ENCODE results near the gene VRK3. TPM values are rescaled to one million over a fixed set of nuclear protein-coding genes. Genes with fewer than 3 reads are reported as not detected.

VRK3 gene
- total and polyA plus RNA-seq, 2 donors: 27.2 to 41.3 TPM

DNA sequence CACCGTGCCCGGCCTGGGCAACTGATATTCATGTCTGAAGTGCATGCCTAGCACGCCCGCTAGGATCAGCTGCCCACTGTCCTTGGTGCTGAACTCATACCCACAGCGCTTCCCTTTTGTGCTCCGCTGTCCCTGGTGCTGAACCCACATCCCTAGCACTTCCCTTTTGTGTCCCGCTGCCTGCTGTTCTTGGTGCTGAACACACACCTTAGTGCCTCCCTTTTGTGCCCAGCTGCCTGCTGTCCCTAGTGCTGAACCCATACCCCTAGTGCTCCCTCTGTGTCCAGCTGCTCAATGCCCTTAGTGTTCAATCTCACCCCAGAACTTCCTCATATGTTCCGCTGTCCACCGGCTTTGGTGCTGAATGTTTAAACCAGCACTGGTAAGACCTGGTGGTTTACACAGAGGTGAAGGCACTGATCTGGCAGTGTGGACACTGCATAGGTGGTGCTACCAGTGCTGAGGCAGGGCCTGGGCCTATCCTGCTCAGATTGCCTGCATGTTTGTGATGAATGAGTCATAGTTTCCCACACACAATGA, 37.9 kb downstream of the VRK3 start:
- H3K4me1 ChIP-seq (ENCODE audit: control insufficient read depth in 2 of 2, insufficient read depth in 2 of 2, low read length in 2 of 2): no peaks in the 10 kb centered on the region
- WGBS: 21% methylated on average over 9 of the region's 9 CpGs
- DNase-seq (ENCODE audit: low read depth in 6 of 9, low spot score in 9 of 9): peak; percentile 82 to 97 (median 96)
- H3K36me3 ChIP-seq (ENCODE audit: control insufficient read depth in 2 of 2, insufficient read depth in 2 of 2, low read length in 1 of 2): peaks cover 45 to 52% of the 10 kb centered on the region in 2 donors
- H3K4me3 ChIP-seq (ENCODE audit: low read length in 2 of 2): no peak overlapping the region
- no peak overlapping the region for H3K27ac ChIP-seq (ENCODE audit: low read depth in 1 of 2, low read length in 1 of 2)
- H3K9me3 ChIP-seq (ENCODE audit: control insufficient read depth in 2 of 2, insufficient read depth in 1 of 2, low read length in 1 of 2): no peaks in the 10 kb centered on the region
- no peaks in the 10 kb centered on the region for H3K27me3 ChIP-seq (ENCODE audit: control insufficient read depth in 2 of 2, insufficient read depth in 1 of 2, low read length in 1 of 2)

DNA sequence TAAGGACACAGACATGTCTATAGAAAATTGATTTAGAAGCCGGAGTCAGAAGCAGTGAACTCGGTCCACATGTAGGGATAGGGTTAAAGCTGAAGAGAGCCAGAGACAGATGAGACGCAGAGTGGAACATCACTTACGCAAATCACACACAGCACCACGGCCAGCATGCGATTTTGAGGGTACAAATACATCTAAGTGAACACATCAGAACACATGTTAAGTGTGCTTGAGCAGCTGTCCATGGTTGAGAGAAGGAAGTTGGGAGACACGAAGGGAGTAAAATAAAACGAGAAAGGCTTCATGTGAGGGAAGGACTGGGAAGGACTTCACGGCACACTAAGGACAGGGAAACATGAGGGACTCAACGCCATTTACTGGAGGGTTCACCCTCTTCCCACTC, 38.8 kb downstream of the VRK3 start:
- Histone ChIP-seq H3K27me3 (ENCODE audit: control insufficient read depth in 2 of 2, insufficient read depth in 1 of 2, low read length in 1 of 2) (no peaks in the 10 kb centered on the region), H3K4me1 (ENCODE audit: control insufficient read depth in 2 of 2, insufficient read depth in 2 of 2, low read length in 2 of 2) (no peaks in the 10 kb centered on the region), H3K9me3 (ENCODE audit: control insufficient read depth in 2 of 2, insufficient read depth in 1 of 2, low read length in 1 of 2) (no peaks in the 10 kb centered on the region), H3K4me3 (ENCODE audit: low read length in 2 of 2) (no peak overlapping the region), H3K27ac (ENCODE audit: low read depth in 1 of 2, low read length in 1 of 2) (no peak overlapping the region), H3K36me3 (ENCODE audit: control insufficient read depth in 2 of 2, insufficient read depth in 2 of 2, low read length in 1 of 2) (peaks cover 44 to 53% of the 10 kb centered on the region in 2 donors)
- DNase-seq (ENCODE audit: low read depth in 6 of 9, low spot score in 9 of 9): no peak
- WGBS: 97% methylated on average over 10 of the region's 10 CpGs

DNA sequence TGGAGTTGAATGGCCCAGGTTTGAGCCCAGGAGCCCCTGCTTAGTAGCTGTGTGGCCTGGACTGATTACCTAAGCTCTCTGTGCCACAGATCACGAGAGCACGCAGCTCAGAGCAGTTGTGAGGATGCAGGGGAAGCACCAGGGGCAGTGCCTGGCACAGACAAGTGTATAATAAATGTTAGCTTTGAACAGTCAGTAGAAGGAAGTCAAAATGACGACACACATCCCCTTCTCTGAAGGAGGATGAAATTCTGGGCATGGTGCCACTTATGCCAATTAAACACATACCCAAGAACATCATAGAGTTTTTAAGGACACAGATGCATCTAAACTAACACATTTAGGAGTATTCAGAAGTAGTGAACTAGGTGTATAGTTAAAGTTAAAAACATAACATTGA, 39.3 kb downstream of the VRK3 start:
- Histone ChIP-seq H3K36me3 (ENCODE audit: control insufficient read depth in 2 of 2, insufficient read depth in 2 of 2, low read length in 1 of 2) (peaks cover 39 to 49% of the 10 kb centered on the region in 2 donors), H3K9me3 (ENCODE audit: control insufficient read depth in 2 of 2, insufficient read depth in 1 of 2, low read length in 1 of 2) (no peaks in the 10 kb centered on the region), H3K27ac (ENCODE audit: low read depth in 1 of 2, low read length in 1 of 2) (no peak overlapping the region), H3K27me3 (ENCODE audit: control insufficient read depth in 2 of 2, insufficient read depth in 1 of 2, low read length in 1 of 2) (no peaks in the 10 kb centered on the region), H3K4me1 (ENCODE audit: control insufficient read depth in 2 of 2, insufficient read depth in 2 of 2, low read length in 2 of 2) (no peaks in the 10 kb centered on the region), H3K4me3 (ENCODE audit: low read length in 2 of 2) (no peak overlapping the region)
- WGBS: 95% methylated on average over 3 of the region's 3 CpGs
- no peak for DNase-seq (ENCODE audit: low read depth in 6 of 9, low spot score in 9 of 9)

DNA sequence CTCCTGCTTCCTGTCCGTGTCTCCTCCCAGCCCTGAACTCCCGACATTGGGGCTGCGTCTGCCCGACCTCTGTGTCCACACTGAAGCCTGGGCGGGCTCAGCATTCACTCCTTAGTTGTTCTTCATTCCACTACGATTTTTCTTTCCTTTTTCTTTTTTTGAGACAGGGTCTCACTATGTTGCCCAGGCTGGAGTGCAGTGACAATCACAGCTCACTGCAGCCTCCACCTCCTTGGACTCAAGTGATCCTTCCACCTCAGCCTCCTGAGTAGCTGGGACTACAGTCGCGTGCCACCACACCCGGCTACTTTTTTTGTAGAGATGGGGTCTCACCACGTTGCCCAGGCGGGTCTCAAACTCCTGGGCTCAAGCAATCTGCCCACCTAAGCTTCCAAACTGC, 40.7 kb downstream of the VRK3 start:
- Histone ChIP-seq H3K27ac (ENCODE audit: low read depth in 1 of 2, low read length in 1 of 2) (no peak overlapping the region), H3K4me3 (ENCODE audit: low read length in 2 of 2) (no peak overlapping the region), H3K27me3 (ENCODE audit: control insufficient read depth in 2 of 2, insufficient read depth in 1 of 2, low read length in 1 of 2) (no peaks in the 10 kb centered on the region), H3K36me3 (ENCODE audit: control insufficient read depth in 2 of 2, insufficient read depth in 2 of 2, low read length in 1 of 2) (peaks cover 36 to 43% of the 10 kb centered on the region in 2 donors), H3K9me3 (ENCODE audit: control insufficient read depth in 2 of 2, insufficient read depth in 1 of 2, low read length in 1 of 2) (no peaks in the 10 kb centered on the region), H3K4me1 (ENCODE audit: control insufficient read depth in 2 of 2, insufficient read depth in 2 of 2, low read length in 2 of 2) (no peaks in the 10 kb centered on the region)
- whole genome bisulfite sequencing: 93% methylated on average over 11 of the region's 11 CpGs
- DNase-seq (ENCODE audit: low read depth in 6 of 9, low spot score in 9 of 9): no peak

DNA sequence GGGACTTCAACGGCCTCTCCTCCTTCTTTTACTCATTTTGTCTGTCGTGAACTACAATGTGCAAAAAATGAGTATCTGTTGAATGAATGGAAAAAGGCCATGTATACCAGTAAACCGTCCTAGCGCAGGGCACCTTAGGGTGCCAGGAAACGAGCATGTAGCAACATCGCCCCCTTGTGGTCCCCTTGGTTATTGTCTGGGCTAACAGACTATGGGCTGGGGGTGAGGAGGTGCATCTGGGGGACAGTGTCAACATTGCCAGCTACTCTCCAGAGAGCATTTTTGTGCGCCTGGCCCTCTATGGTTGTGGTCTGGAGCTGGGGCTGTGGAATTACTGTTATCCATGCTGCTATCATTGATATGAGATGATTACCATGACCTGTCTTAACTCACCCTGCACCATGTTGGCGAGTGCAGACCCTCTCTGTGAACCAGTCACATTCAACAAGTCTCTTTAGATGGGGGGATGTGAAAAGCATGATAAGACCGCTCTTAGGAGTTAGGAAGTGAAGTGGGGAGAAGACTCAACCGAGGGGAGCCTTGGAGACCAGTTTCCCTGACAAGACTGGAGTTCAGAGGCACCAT, 41.4 kb downstream of the VRK3 start:
- Histone ChIP-seq H3K27ac (ENCODE audit: low read depth in 1 of 2, low read length in 1 of 2) (no peak overlapping the region), H3K36me3 (ENCODE audit: control insufficient read depth in 2 of 2, insufficient read depth in 2 of 2, low read length in 1 of 2) (peaks cover 33 to 38% of the 10 kb centered on the region in 2 donors), H3K4me1 (ENCODE audit: control insufficient read depth in 2 of 2, insufficient read depth in 2 of 2, low read length in 2 of 2) (no peaks in the 10 kb centered on the region), H3K27me3 (ENCODE audit: control insufficient read depth in 2 of 2, insufficient read depth in 1 of 2, low read length in 1 of 2) (no peaks in the 10 kb centered on the region), H3K4me3 (ENCODE audit: low read length in 2 of 2) (no peak overlapping the region), H3K9me3 (ENCODE audit: control insufficient read depth in 2 of 2, insufficient read depth in 1 of 2, low read length in 1 of 2) (no peaks in the 10 kb centered on the region)
- DNase-seq (ENCODE audit: low read depth in 6 of 9, low spot score in 9 of 9): peak; percentile 34 to 82 (median 62)
- 70% methylated on average over 10 of the region's 10 CpGs for WGBS

DNA sequence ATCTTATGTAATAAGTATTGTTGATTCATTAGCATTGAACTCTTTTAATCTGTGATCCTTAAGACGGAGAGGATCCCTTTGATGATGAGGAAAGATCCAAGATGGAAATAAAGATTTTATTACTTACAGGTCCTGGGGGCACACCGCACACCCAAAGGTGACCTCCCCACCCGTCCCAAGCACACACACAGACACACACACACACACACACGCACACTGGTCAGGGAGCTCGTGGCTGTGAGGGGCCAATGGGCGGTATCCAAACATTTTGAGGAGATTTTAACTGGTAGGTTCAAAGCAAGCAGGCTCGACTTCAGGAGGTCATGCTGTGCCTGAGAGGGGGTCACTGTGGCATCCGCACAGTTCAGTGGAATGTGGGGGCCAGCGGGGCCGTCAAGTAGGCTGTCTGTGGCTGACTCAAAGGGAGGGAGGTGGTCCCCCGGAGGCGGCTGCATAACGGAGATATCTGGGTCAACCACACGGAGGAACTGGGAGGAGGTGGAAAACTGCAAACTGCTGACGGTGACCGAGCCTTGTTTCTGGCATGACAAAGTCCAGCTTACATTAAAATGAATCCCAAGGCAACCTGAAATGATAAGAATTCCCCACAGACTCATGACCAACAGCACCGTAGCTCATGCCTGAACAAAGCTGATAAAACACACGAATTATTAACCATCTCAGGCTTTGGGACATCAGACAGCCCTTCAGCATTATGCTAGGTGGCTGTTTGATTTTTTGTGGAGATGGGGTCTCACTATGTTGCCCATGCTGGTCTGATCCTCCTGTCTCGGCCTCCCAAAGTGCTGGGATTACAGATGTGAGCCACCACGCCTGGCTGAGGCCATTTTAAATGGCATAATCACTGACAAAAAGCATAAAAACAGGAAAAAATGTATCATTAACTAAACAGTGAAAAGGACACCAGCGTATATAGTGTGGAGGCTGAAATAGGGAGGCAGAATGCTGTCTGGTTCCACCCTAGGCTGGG, 43.3 kb downstream of the VRK3 start:
- Histone ChIP-seq H3K27ac (ENCODE audit: low read depth in 1 of 2, low read length in 1 of 2) (no peak overlapping the region), H3K27me3 (ENCODE audit: control insufficient read depth in 2 of 2, insufficient read depth in 1 of 2, low read length in 1 of 2) (no peaks in the 10 kb centered on the region), H3K4me3 (ENCODE audit: low read length in 2 of 2) (no peak overlapping the region), H3K9me3 (ENCODE audit: control insufficient read depth in 2 of 2, insufficient read depth in 1 of 2, low read length in 1 of 2) (no peaks in the 10 kb centered on the region), H3K4me1 (ENCODE audit: control insufficient read depth in 2 of 2, insufficient read depth in 2 of 2, low read length in 2 of 2) (no peaks in the 10 kb centered on the region), H3K36me3 (ENCODE audit: control insufficient read depth in 2 of 2, insufficient read depth in 2 of 2, low read length in 1 of 2) (peaks cover 40 to 42% of the 10 kb centered on the region in 2 donors)
- 95% methylated on average over 21 of the region's 21 CpGs for WGBS
- DNase-seq (ENCODE audit: low read depth in 6 of 9, low spot score in 9 of 9): no peak

DNA sequence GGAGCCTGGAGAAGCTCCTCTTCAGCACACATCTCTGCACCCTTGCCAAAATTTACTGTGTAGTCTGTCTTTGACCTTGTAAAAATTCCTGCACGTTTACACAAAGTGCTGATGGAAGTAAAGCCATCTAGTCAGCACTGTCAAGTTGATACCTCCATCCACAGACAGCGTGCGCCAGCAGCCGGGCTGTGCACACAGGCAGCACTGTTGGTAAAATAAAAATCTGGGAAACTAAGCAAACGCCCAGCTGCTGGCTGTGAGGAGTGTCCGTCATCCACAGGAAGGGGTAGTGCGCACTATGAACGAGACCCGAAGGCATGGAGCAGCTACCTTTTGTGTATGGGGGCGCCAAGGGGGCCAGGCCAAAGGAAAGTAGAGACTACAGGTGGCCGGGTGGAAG, 46.8 kb downstream of the VRK3 start:
- DNase-seq (ENCODE audit: low read depth in 6 of 9, low spot score in 9 of 9): no peak
- Histone ChIP-seq H3K4me3 (ENCODE audit: low read length in 2 of 2) (no peak overlapping the region), H3K36me3 (ENCODE audit: control insufficient read depth in 2 of 2, insufficient read depth in 2 of 2, low read length in 1 of 2) (peaks cover 27 to 44% of the 10 kb centered on the region in 2 donors), H3K27ac (ENCODE audit: low read depth in 1 of 2, low read length in 1 of 2) (no peak overlapping the region), H3K27me3 (ENCODE audit: control insufficient read depth in 2 of 2, insufficient read depth in 1 of 2, low read length in 1 of 2) (no peaks in the 10 kb centered on the region), H3K4me1 (ENCODE audit: control insufficient read depth in 2 of 2, insufficient read depth in 2 of 2, low read length in 2 of 2) (no peaks in the 10 kb centered on the region), H3K9me3 (ENCODE audit: control insufficient read depth in 2 of 2, insufficient read depth in 1 of 2, low read length in 1 of 2) (no peaks in the 10 kb centered on the region)
- WGBS: 97% methylated on average over 11 of the region's 11 CpGs

DNA sequence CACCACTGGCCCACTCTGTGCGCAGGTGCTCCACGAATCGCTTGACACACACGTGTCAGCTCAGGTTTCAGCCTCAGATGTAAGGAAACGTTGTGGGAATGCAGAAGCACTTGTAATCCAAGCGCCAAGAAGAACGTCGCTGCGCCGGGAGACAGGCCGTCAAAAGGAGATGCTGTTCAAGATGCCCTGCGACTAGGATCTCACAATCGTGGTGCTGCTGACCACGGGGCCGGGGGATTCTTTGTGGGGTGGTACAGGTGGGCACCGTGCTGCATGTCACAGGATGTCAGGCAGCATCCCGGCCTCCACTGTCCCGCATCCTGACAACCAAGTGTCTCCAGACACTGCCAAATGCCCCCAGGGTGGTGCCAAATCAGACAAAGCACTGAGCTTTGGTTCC, 47.3 kb downstream of the VRK3 start:
- Histone ChIP-seq H3K4me1 (ENCODE audit: control insufficient read depth in 2 of 2, insufficient read depth in 2 of 2, low read length in 2 of 2) (no peaks in the 10 kb centered on the region), H3K27ac (ENCODE audit: low read depth in 1 of 2, low read length in 1 of 2) (no peak overlapping the region), H3K9me3 (ENCODE audit: control insufficient read depth in 2 of 2, insufficient read depth in 1 of 2, low read length in 1 of 2) (no peaks in the 10 kb centered on the region), H3K27me3 (ENCODE audit: control insufficient read depth in 2 of 2, insufficient read depth in 1 of 2, low read length in 1 of 2) (no peaks in the 10 kb centered on the region), H3K4me3 (ENCODE audit: low read length in 2 of 2) (no peak overlapping the region), H3K36me3 (ENCODE audit: control insufficient read depth in 2 of 2, insufficient read depth in 2 of 2, low read length in 1 of 2) (peaks cover 27 to 44% of the 10 kb centered on the region in 2 donors)
- no peak for DNase-seq (ENCODE audit: low read depth in 6 of 9, low spot score in 9 of 9)
- WGBS: 90% methylated on average over 18 of the region's 18 CpGs

DNA sequence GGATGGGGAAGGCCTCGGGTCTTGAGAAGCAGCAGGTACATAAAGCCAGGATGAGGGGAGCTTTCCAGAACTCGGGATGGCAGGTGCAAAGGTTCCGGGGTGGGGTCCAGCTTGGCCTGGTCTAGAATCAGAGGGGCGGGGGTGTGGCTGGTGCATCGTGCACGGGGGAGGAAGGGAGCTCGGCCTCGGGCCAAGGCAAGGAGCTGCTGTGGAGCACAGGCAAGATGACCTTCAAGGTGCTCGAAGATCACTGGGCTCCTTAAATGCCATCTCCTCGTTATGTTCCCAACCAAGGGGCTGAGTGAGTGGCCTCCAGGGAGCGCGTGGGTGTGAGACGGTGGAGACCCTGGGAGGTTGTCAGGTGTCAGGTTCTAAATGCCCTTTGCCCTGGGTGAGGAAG, 48.1 kb downstream of the VRK3 start:
- H3K36me3 ChIP-seq (ENCODE audit: control insufficient read depth in 2 of 2, insufficient read depth in 2 of 2, low read length in 1 of 2): peaks cover 25 to 43% of the 10 kb centered on the region in 2 donors
- no peaks in the 10 kb centered on the region for H3K9me3 ChIP-seq (ENCODE audit: control insufficient read depth in 2 of 2, insufficient read depth in 1 of 2, low read length in 1 of 2)
- 95% methylated on average over 13 of the region's 13 CpGs for WGBS

More for the DNA sequence above, 48.1 kb downstream of the VRK3 start:
- Histone ChIP-seq H3K27me3 (ENCODE audit: control insufficient read depth in 2 of 2, insufficient read depth in 1 of 2, low read length in 1 of 2) (peaks cover 0 to 2% of the 10 kb centered on the region in 2 donors), H3K4me1 (ENCODE audit: control insufficient read depth in 2 of 2, insufficient read depth in 2 of 2, low read length in 2 of 2) (no peaks in the 10 kb centered on the region), H3K27ac (ENCODE audit: low read depth in 1 of 2, low read length in 1 of 2) (no peak overlapping the region), H3K4me3 (ENCODE audit: low read length in 2 of 2) (no peak overlapping the region)
- DNase-seq (ENCODE audit: low read depth in 6 of 9, low spot score in 9 of 9): no peak

All from thymus (tissue), 11 donors.